GM19351 (cell line): ENCODE data around the gene COMMD2.
A peak's percentile ranks its signal among the peaks of the same experiment; 100 is the strongest.

Experiments
- ATAC-seq: cut with Tn5 transposase; IDR thresholded peaks from one replicate; pipeline ENCODE4 v1.9.1; 2021; ENCODE audit warnings: mild to moderate bottlenecking, moderate library complexity; ENCODE audit not compliant: unreplicated experiment

The COMMD2 gene

GRCh38 chr3:149705416-149705815 lies 46.9 kb downstream of the COMMD2 start:
- ATAC-seq, result no peak

GRCh38 chr3:149703466-149703865 lies 48.8 kb downstream of the COMMD2 start:
- no peak for ATAC-seq

- ATAC-seq, result no peak
Measured at GRCh38 chr3:149702691-149703441, 49.4 kb downstream of the COMMD2 start.

DNA sequence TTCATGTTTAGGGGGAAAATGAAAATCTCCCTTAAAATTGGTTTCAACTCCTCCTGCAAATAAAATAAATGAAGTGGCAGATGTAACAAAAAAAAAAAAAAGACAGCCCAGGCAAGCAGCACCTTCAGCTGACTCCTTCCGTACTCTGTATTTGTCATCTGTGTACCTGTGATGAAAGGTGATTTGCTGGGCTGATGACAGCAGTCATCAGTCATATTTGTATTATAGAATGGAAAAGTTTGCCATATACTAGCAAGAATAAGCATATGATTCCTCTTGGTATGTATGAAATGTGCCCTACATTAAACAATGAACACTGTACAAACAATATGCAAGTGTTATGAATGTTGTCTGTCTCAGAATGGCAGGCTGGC lies 50.3 kb downstream of the COMMD2 start:
- peak; percentile 52 for ATAC-seq

GRCh38 chr3:149701206-149701976 lies 50.9 kb downstream of the COMMD2 start:
- peak; percentile 65 for ATAC-seq
